ENCODE measurements around the gene TSPAN11. TPM values are rescaled to one million over a fixed set of nuclear protein-coding genes. Genes with fewer than 3 reads are reported as not detected.

The TSPAN11 gene
- total and polyA plus RNA-seq, 2 of the 4 experiments (the other 2 are of a cell fraction), result 0.18 to 0.26 TPM

GRCh38 chr12:30990776-30991175, 64.2 kb downstream of the TSPAN11 start:
- peaks cover under 1% of the 10 kb centered on the region; the same call in 1 of the 2 replicates for H3K4me1 ChIP-seq (ENCODE audit: control insufficient read depth, insufficient read depth, low read length)
- peaks cover 4% of the 10 kb centered on the region; the same call in 1 of the 2 replicates for H3K27me3 ChIP-seq (ENCODE audit: control insufficient read depth, insufficient read depth, low read length)
- ChIA-PET POLR2A (ENCODE audit: unreplicated experiment) (no interaction called here), CTCF (no interaction called here)
- H2BK5ac ChIP-seq (ENCODE audit: low read depth, low read length, poor library complexity, severe bottlenecking), result no peak overlapping the region
- no peak overlapping the region for H4K8ac ChIP-seq (ENCODE audit: low read depth in 2 of 2, low read length in 2 of 2)
- in situ Hi-C loops (cut with MboI; ENCODE audit: low sequenced_read_pairs) (no loop called here), dilution Hi-C loops (cut with HindIII; ENCODE audit: low sequenced_read_pairs, unreplicated experiment) (no loop called here), intact Hi-C loops (cut with micrococcal nuclease) (no loop called here)
- DNase-seq (no peak), ATAC-seq (ENCODE audit: low read depth) (no peak)
- H2BK20ac ChIP-seq (ENCODE audit: low read depth, low read length), result no peak overlapping the region
- H2AK9ac ChIP-seq (replicated peaks; ENCODE audit: low read depth, low read length, poor library complexity), result peak overlapping the region; percentile 48
- H2BK120ac ChIP-seq (ENCODE audit: low read depth, low read length), result no peak overlapping the region
- no peak overlapping the region for H3K27ac ChIP-seq (ENCODE audit: insufficient read depth, low read length)
- H3K36me3 ChIP-seq (ENCODE audit: control insufficient read depth, insufficient read depth, low read length), result no peaks in the 10 kb centered on the region
- 100% methylated on average over 2 of the region's 3 CpGs; no CpG with 5 or more reads in 1 of the 2 experiments for WGBS, 2 experiments (ENCODE audit: extremely low coverage in 2 of 2, insufficient read length in 1 of 2)
- TF ChIP-seq NFE2L2 (IDR thresholded peaks at IDR 0.05; ENCODE audit: low read depth, low read length), result no peak
- no peak for TF ChIP-seq MAZ (IDR thresholded peaks at IDR 0.05; ENCODE audit: borderline replicate concordance, low read depth, low read length)
- no peak for TF ChIP-seq CHD1 (IDR thresholded peaks at IDR 0.05; ENCODE audit: low read depth, low read length)
- TF ChIP-seq SMC3 (IDR thresholded peaks at IDR 0.05; ENCODE audit: low read depth, low read length), result no peak
- no peak for TF ChIP-seq MAFK (IDR thresholded peaks at IDR 0.05; ENCODE audit: low read depth, low read length)
- TF ChIP-seq RFX5 (IDR thresholded peaks at IDR 0.05; ENCODE audit: low read depth, low read length), result no peak
- TF ChIP-seq USF2 (IDR thresholded peaks at IDR 0.05; ENCODE audit: low read depth, low read length), result no peak
- TF ChIP-seq, protein P1, sequence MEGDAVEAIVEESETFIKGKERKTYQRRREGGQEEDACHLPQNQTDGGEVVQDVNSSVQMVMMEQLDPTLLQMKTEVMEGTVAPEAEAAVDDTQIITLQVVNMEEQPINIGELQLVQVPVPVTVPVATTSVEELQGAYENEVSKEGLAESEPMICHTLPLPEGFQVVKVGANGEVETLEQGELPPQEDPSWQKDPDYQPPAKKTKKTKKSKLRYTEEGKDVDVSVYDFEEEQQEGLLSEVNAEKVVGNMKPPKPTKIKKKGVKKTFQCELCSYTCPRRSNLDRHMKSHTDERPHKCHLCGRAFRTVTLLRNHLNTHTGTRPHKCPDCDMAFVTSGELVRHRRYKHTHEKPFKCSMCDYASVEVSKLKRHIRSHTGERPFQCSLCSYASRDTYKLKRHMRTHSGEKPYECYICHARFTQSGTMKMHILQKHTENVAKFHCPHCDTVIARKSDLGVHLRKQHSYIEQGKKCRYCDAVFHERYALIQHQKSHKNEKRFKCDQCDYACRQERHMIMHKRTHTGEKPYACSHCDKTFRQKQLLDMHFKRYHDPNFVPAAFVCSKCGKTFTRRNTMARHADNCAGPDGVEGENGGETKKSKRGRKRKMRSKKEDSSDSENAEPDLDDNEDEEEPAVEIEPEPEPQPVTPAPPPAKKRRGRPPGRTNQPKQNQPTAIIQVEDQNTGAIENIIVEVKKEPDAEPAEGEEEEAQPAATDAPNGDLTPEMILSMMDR (conservative IDR thresholded peaks at IDR 0.05; ENCODE audit: low read depth, low read length), result no peak
- TF ChIP-seq BHLHE40 (IDR thresholded peaks at IDR 0.05; ENCODE audit: low read depth, low read length), result no peak
- no peak for TF ChIP-seq RCOR1 (IDR thresholded peaks at IDR 0.05; ENCODE audit: insufficient replicate concordance, low read length)
- no peak for TF ChIP-seq POLR2A (IDR thresholded peaks at IDR 0.05; ENCODE audit: low read depth, low read length)
- TF ChIP-seq RAD21 (IDR thresholded peaks at IDR 0.05; ENCODE audit: low read length), result no peak
- TF ChIP-seq CEBPB (IDR thresholded peaks at IDR 0.05; ENCODE audit: low read depth, low read length), result no peak
- TF ChIP-seq ELK1 (IDR thresholded peaks at IDR 0.05; ENCODE audit: borderline replicate concordance, low read depth, low read length), result no peak
- no peak for TF ChIP-seq FOS (IDR thresholded peaks at IDR 0.05; ENCODE audit: low read depth, low read length)
- no peak for TF ChIP-seq MXI1 (IDR thresholded peaks at IDR 0.05; ENCODE audit: borderline replicate concordance, low read depth, low read length)
- peaks cover 2% of the 10 kb centered on the region; the same call in 1 of the 2 replicates for H3K9me1 ChIP-seq (ENCODE audit: insufficient read depth, low read length)
- H3K4me2 ChIP-seq (ENCODE audit: low read depth, low read length), result no peak overlapping the region
- no peak overlapping the region for H4K5ac ChIP-seq (ENCODE audit: low read depth, low read length)
- no peak overlapping the region for H2BK15ac ChIP-seq (ENCODE audit: low read depth, low read length)
- no peak overlapping the region for H3K4me3 ChIP-seq (ENCODE audit: insufficient read depth, low read depth, low read length)
- H3K79me1 ChIP-seq (ENCODE audit: low read depth in 1 of 2, low read length in 2 of 2), result no peaks in the 10 kb centered on the region
- no peak overlapping the region for H3K23ac ChIP-seq (ENCODE audit: low read depth, low read length)
- no peak overlapping the region for H3K14ac ChIP-seq (replicated peaks; ENCODE audit: low read depth, low read length)
- no TSS peak for BruUV-seq (replicated peaks)
- H2AK5ac ChIP-seq (ENCODE audit: low read depth, low read length), result no peak overlapping the region
- no peak overlapping the region for H2AFZ ChIP-seq (replicated peaks; ENCODE audit: low read length, poor library complexity)
- no peak overlapping the region for H3K4ac ChIP-seq (ENCODE audit: low read depth, low read length)
- H3K9ac ChIP-seq (ENCODE audit: low read depth, low read length), result no peak overlapping the region
- H3K18ac ChIP-seq (ENCODE audit: low read depth, low read length), result no peak overlapping the region
- no peak overlapping the region for H3K56ac ChIP-seq (ENCODE audit: extremely low read depth, insufficient read depth, low read length)
- no peaks in the 10 kb centered on the region for H3K9me3 ChIP-seq (ENCODE audit: control insufficient read depth, insufficient read depth, low read length)
- H4K20me1 ChIP-seq (ENCODE audit: insufficient read depth, low read length), result no peaks in the 10 kb centered on the region
- H4K91ac ChIP-seq (ENCODE audit: insufficient read depth, low read depth, low read length), result no peak overlapping the region

Data from IMR-90 (cell line).